Astrocyte (in vitro differentiated cells and primary cell): ENCODE data around the gene TRIM50.

ENCODE experiments used
- EZH2 ChIP-seq: IDR thresholded peaks from 2 replicates; pipeline ENCODE4 v1.6.1; 2012; ENCODE audit warnings: mild to moderate bottlenecking, low read length, inconsistent platforms; ENCODE audit not compliant: insufficient read depth
- TF ChIP-seq, protein P1 (sequence below): IDR thresholded peaks from 2 replicates; pipeline ENCODE4 v1.5.1; 2011; ENCODE audit warnings: low read depth, mild to moderate bottlenecking, inconsistent platforms, low read length, moderate library complexity; ENCODE audit not compliant: insufficient read depth

GRCh38 chr7:73342645-73343044 is 14.8 kb upstream of the TRIM50 start:
- TF ChIP-seq, protein P1, sequence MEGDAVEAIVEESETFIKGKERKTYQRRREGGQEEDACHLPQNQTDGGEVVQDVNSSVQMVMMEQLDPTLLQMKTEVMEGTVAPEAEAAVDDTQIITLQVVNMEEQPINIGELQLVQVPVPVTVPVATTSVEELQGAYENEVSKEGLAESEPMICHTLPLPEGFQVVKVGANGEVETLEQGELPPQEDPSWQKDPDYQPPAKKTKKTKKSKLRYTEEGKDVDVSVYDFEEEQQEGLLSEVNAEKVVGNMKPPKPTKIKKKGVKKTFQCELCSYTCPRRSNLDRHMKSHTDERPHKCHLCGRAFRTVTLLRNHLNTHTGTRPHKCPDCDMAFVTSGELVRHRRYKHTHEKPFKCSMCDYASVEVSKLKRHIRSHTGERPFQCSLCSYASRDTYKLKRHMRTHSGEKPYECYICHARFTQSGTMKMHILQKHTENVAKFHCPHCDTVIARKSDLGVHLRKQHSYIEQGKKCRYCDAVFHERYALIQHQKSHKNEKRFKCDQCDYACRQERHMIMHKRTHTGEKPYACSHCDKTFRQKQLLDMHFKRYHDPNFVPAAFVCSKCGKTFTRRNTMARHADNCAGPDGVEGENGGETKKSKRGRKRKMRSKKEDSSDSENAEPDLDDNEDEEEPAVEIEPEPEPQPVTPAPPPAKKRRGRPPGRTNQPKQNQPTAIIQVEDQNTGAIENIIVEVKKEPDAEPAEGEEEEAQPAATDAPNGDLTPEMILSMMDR = peak; percentile 56
- no peak for TF ChIP-seq EZH2
